Hepatic stellate cell (primary cell): ENCODE measurements around the gene JAKMIP3.

Experiments used
- DNase-seq: peaks from one replicate; pipeline ENCODE4 v3.0.0; 2011; ENCODE audit warnings: low spot score

Gene JAKMIP3

GRCh38 chr10:132110111-132110521 is 44.4 kb downstream of the JAKMIP3 start:
- no peak for DNase-seq

- no peak for DNase-seq
Measured at GRCh38 chr10:132110713-132111112, 45.0 kb downstream of the JAKMIP3 start.

GRCh38 chr10:132111121-132111731 is 45.5 kb downstream of the JAKMIP3 start:
- no peak for DNase-seq

- no peak for DNase-seq
Measured at GRCh38 chr10:132111871-132112341, 46.2 kb downstream of the JAKMIP3 start.

GRCh38 chr10:132112611-132113010 is 46.9 kb downstream of the JAKMIP3 start:
- no peak for DNase-seq

- DNase-seq = no peak
Measured at GRCh38 chr10:132113206-132113605, 47.5 kb downstream of the JAKMIP3 start.

GRCh38 chr10:132113766-132114365 is 48.1 kb downstream of the JAKMIP3 start:
- DNase-seq = no peak

GRCh38 chr10:132114953-132115520 is 49.3 kb downstream of the JAKMIP3 start:
- DNase-seq = no peak
